Prostate gland (tissue), 2 donors: Measurements from ENCODE around the gene CDC73. TPM values are rescaled to one million over a fixed set of nuclear protein-coding genes. Genes with fewer than 3 reads are reported as not detected.
A peak's percentile ranks its signal among the peaks of the same experiment; 100 is the strongest.

Experiments
- DNase-seq: peaks from one replicate; pipeline ENCODE4 v3.0.0-alpha.2; 2019; ENCODE audit warnings: low spot score
- H3K27ac ChIP-seq, 2 donors: fragments of 200-600 bp; sonication (generic); 2 replicates each; pipeline ENCODE4 v1.5.1; 2017 to 2019
- H3K27me3 ChIP-seq: fragments of 200-600 bp; sonication (generic); replicated peaks from 2 replicates; pipeline ENCODE4 v1.5.1; 2019; ENCODE audit not compliant: insufficient read depth
- H3K36me3 ChIP-seq, 2 donors: fragments of 200-600 bp; sonication (generic); 1 replicate in 1 of 2; 2 replicates in 1 of 2; pipeline versions ENCODE4 v1.5.1 to v1.8.1; 2017 to 2019
- H3K4me1 ChIP-seq: fragments of 200-600 bp; sonication (generic); replicated peaks from 2 replicates; pipeline ENCODE4 v1.5.1; 2019
- H3K4me3 ChIP-seq, 2 donors: fragments of 200-600 bp; sonication (generic); 2 replicates each; pipeline ENCODE4 v1.5.1; 2017 to 2019
- H3K9me3 ChIP-seq: fragments of 200-600 bp; sonication (generic); 2 replicates; pipeline ENCODE4 v1.5.1; 2017
- POLR2A ChIP-seq: fragments of 450-650 bp; IDR thresholded peaks from one replicate; pipeline ENCODE4 v1.6.1; 2016; ENCODE audit warnings: antibody characterized with exemption, mild to moderate bottlenecking
- POLR2AphosphoS5 ChIP-seq: sonication (generic); formaldehyde crosslinking; IDR thresholded peaks from one replicate; pipeline ENCODE4 v1.6.1; 2017; ENCODE audit warnings: antibody characterized with exemption
- WGBS: methylation state at CpG from one replicate; pipeline ENCODE4 v1.1.5; 2018; 5-methylcytosine and 5-hydroxymethylcytosine counted together
- intact Hi-C: fragments of 100-400 bp; cut with DNase I; formaldehyde crosslinking; loops from one replicate; pipeline ENCODE4 v1.14.2; 2022
- total RNA-seq, 2 donors: library from RNA; depleted of rRNA; stranded (reverse); fragments of >200 nt; gene quantifications; one replicate each; pipeline ENCODE4 v1.1.0, GENCODE V29; 2016
- TF ChIP-seq, protein P1 (sequence below), 4 experiments: fragments of 200-600 bp in 2 of 4; fragments of 450-650 bp in 2 of 4; sonication (generic) in 2 of 4; IDR thresholded peaks; 1 replicate in 3 of 4; 2 replicates in 1 of 4; pipeline ENCODE4 v1.5.1; 2016 to 2019; ENCODE audit warnings: antibody characterized with exemption in 4 of 4, mild to moderate bottlenecking in 2 of 4, moderate library complexity in 2 of 4

The CDC73 gene
- total RNA-seq, 2 donors from 2014 or later, result 36.2 to 48.0 TPM

DNA sequence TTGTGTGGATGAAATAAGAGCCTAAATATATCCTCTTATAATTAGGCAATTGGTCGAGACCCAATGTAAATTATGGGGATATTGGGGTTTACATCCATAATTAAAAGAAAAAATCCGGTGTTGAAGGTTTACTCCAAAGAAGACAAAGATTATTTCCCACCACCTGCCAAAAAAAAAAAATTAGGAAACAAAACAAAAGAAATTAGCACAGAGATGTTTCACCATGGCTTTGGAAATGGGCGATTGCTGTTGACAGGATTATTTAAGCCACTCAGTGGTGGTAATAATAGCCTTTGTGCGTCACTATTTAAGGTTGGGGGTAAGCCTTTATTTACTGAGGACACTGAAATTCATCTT lies 16.0 kb upstream of the CDC73 start:
- H3K27me3 ChIP-seq, result no peaks in the 10 kb centered on the region
- no peaks in the 10 kb centered on the region for H3K36me3 ChIP-seq
- DNase-seq, result no peak
- H3K4me3 ChIP-seq, result peak overlapping the region; percentile 90 to 94
- no peaks in the 10 kb centered on the region for H3K4me1 ChIP-seq
- H3K9me3 ChIP-seq, result no peaks in the 10 kb centered on the region
- peak overlapping the region; percentile 89 to 92 for H3K27ac ChIP-seq
- TF ChIP-seq POLR2AphosphoS5, result no peak
- TF ChIP-seq, protein P1, sequence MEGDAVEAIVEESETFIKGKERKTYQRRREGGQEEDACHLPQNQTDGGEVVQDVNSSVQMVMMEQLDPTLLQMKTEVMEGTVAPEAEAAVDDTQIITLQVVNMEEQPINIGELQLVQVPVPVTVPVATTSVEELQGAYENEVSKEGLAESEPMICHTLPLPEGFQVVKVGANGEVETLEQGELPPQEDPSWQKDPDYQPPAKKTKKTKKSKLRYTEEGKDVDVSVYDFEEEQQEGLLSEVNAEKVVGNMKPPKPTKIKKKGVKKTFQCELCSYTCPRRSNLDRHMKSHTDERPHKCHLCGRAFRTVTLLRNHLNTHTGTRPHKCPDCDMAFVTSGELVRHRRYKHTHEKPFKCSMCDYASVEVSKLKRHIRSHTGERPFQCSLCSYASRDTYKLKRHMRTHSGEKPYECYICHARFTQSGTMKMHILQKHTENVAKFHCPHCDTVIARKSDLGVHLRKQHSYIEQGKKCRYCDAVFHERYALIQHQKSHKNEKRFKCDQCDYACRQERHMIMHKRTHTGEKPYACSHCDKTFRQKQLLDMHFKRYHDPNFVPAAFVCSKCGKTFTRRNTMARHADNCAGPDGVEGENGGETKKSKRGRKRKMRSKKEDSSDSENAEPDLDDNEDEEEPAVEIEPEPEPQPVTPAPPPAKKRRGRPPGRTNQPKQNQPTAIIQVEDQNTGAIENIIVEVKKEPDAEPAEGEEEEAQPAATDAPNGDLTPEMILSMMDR (IDR thresholded peaks at IDR 0.05), result no peak
- no peak for TF ChIP-seq POLR2A
- 27% methylated on average over 4 of the region's 4 CpGs for WGBS
- intact Hi-C loops, result loop anchor here (1.0 to 10.0 kb wide), 2 partner anchors 16 to 631 kb away; no protein-coding TSS in a partner anchor

DNA sequence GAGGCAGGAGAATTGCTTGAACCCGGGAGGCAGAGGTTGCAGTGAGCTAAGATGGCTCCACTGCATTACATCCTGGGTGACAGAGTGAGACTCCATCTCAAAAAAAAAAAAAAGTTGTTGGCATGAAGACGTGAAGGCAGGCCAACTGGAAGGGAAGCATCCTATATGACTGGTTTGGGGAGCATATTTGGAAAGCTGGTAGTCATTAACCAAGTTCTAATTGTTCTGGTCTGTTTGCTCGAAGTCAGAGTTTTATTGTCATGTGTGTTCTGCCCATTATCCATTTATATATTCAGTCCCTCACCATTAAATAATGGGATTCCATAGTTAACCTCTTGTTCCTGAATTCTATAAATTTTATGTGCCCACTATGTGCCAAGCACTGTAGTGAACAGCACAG lies 13.4 kb upstream of the CDC73 start:
- Histone ChIP-seq H3K27me3 (no peaks in the 10 kb centered on the region), H3K27ac (peak overlapping the region in 1 of 2 donors; percentile 89), H3K4me3 (no peak overlapping the region), H3K9me3 (no peaks in the 10 kb centered on the region), H3K36me3 (no peaks in the 10 kb centered on the region), H3K4me1 (peaks cover 7% of the 10 kb centered on the region)
- intact Hi-C loops, result loop anchor here (10.0 kb wide), 1 partner anchor 634 kb away; no protein-coding TSS in a partner anchor
- peak; percentile 46 for DNase-seq
- TF ChIP-seq POLR2AphosphoS5 (peak; percentile 47), POLR2A (no peak)
- 33% methylated on average over 3 of the region's 3 CpGs for WGBS

DNA sequence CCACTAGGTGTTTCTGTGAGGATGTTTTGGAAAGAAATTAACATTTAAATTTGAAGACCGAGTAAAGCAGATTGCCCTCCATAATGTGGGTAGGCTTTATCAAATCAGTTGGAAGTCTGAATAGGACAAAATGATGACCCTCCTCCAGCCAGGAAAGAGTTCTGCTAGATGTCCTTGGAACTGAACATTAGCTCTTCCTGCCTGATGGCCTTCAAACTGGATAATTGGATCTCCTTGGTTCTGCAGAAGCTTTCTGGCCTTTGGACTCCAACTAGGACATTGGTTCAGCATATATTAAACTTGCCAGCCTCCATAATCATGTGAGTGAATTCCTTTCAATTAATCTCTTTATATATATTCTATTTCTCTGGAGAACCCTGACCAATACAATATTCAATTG lies 12.2 kb upstream of the CDC73 start:
- TF ChIP-seq POLR2A, result no peak
- TF ChIP-seq POLR2AphosphoS5, result no peak
- TF ChIP-seq, protein P1 (IDR thresholded peaks at IDR 0.05), result no peak
- intact Hi-C loops, result loop anchor here (10.0 kb wide), 1 partner anchor 635 kb away; no protein-coding TSS in a partner anchor
- peak overlapping the region; percentile 27 to 89 for H3K27ac ChIP-seq
- H3K36me3 ChIP-seq, result no peaks in the 10 kb centered on the region
- H3K4me3 ChIP-seq, result no peak overlapping the region
- 71% methylated on average over 1 of the region's 1 CpG for WGBS
- H3K27me3 ChIP-seq, result no peaks in the 10 kb centered on the region
- DNase-seq, result no peak
- H3K9me3 ChIP-seq, result no peaks in the 10 kb centered on the region
- H3K4me1 ChIP-seq, result peaks cover 7% of the 10 kb centered on the region

DNA sequence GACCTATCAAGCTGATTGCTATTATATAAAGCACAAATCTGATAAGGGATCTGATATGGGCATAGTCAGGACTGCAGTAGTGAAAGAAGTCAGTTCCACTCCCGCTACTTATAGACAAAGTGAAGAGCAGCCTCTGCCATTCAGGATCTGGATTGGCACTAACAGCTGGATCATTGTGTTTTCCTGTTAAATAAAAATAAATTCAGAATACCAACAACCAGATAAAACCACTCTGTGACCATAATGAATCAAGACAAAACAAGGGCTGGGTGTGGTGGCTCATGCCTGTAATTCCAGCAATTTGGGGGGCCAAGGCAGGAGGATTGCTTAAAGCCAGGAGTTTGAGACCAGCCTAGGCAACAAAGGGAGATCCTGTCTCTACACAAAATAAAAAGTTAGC lies 11.6 kb upstream of the CDC73 start:
- TF ChIP-seq, protein P1 (IDR thresholded peaks at IDR 0.05), result no peak
- H3K4me3 ChIP-seq, result no peak overlapping the region
- H3K4me1 ChIP-seq, result peaks cover 7% of the 10 kb centered on the region
- WGBS, result 96% methylated on average over 1 of the region's 1 CpG
- no peak for DNase-seq
- peak overlapping the region; percentile 21 to 89 for H3K27ac ChIP-seq
- no peaks in the 10 kb centered on the region for H3K27me3 ChIP-seq
- intact Hi-C loops, result no loop called here
- no peaks in the 10 kb centered on the region for H3K9me3 ChIP-seq
- no peaks in the 10 kb centered on the region for H3K36me3 ChIP-seq

DNA sequence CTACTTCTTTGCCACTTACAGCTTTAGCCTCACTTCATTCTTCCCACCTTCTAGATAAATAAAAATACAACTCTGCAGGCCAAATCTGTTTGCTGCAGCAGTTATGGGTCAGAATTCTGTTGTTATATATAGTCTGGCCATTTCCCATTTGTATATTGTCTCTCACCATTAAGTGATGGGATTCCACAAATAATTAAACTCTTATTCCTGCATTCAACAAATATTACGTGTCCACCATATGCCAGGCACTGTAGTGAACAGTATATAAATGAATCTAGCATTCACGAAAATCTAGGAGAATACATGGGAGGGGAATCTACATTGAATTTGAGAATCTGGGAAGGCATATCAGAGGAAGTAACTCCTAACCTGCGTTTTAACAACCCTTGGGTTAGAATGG lies 11.0 kb upstream of the CDC73 start:
- intact Hi-C loops, result no loop called here
- Histone ChIP-seq H3K27me3 (no peaks in the 10 kb centered on the region), H3K36me3 (no peaks in the 10 kb centered on the region), H3K4me3 (no peak overlapping the region), H3K9me3 (no peaks in the 10 kb centered on the region), H3K27ac (peak overlapping the region; percentile 62 to 89), H3K4me1 (peaks cover 7% of the 10 kb centered on the region)
- no peak for DNase-seq
- WGBS, result 90% methylated on average over 3 of the region's 3 CpGs
- TF ChIP-seq POLR2A (no peak), POLR2AphosphoS5 (no peak)
- TF ChIP-seq, protein P1 (IDR thresholded peaks at IDR 0.05), result no peak
